GM12891 (cell line): ENCODE results near the gene MYRF.

Experiments used
- DNase-seq: peaks from one replicate; pipeline ENCODE4 v3.0.0; 2011; ENCODE audit warnings: low spot score; ENCODE audit not compliant: insufficient read length
- FAIRE-seq: peaks from 2 replicates; lab custom pipeline; 2011; peaks lifted over from hg19 to GRCh38; lab: Jason Lieb, UNC
- PAX5 ChIP-seq: IDR thresholded peaks from 2 replicates; pipeline ENCODE4 v1.6.1; 2011; ENCODE audit warnings: low read length, moderate library complexity, mild to moderate bottlenecking; ENCODE audit not compliant: insufficient read depth, severe bottlenecking
- POLR2A ChIP-seq: IDR thresholded peaks from 2 replicates; pipeline ENCODE4 v1.6.1; 2011; ENCODE audit warnings: low read depth, low read length, control low read depth
- POLR2AphosphoS5 ChIP-seq: IDR thresholded peaks from 2 replicates; pipeline ENCODE4 v1.6.1; 2011; ENCODE audit warnings: low read depth, low read length, control low read depth
- POU2F2 ChIP-seq: IDR thresholded peaks from 2 replicates; pipeline ENCODE4 v1.6.1; 2011; ENCODE audit warnings: low read depth, mild to moderate bottlenecking, control low read depth, low read length, moderate library complexity
- SPI1 ChIP-seq: IDR thresholded peaks from 2 replicates; pipeline ENCODE4 v1.6.1; 2011; ENCODE audit warnings: low read depth, low read length, control low read depth
- TAF1 ChIP-seq: IDR thresholded peaks from 2 replicates; pipeline ENCODE4 v1.6.1; 2011; ENCODE audit warnings: low read depth, low read length, control low read depth

The MYRF gene

GRCh38 chr11:61773809-61774208 lies 21.4 kb downstream of the MYRF start:
- FAIRE-seq (no peak), DNase-seq (no peak)
- TF ChIP-seq POLR2AphosphoS5 (no peak), POU2F2 (no peak), PAX5 (no peak), SPI1 (no peak)

- no peak for TF ChIP-seq POU2F2
- no peak for TF ChIP-seq SPI1
- no peak for TF ChIP-seq TAF1
- TF ChIP-seq POLR2A = no peak
- no peak for TF ChIP-seq POLR2AphosphoS5
- TF ChIP-seq PAX5 = no peak
- FAIRE-seq (no peak), DNase-seq (no peak)
These were observed 22.0 kb downstream of the MYRF start for GRCh38 chr11:61774411-61774810.

DNA sequence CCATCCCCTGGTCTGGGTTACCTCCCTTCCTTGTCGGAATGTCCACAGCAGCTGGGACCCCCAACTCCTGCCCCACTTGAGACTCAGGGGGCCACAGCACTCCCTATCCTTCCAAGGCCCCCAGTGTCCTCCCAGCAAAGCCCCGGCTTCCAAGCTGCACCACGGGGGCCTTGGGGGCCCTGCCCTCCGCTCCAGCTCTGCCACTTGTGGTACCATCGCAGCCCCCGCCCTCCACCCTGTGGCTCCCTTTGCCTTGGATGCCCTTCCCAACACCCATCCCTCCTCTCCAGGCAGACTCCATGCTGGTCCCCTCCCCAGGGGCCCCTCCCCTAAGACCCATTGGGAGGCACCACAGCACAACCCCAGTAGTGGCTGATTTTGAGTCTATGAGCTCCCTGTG lies 22.7 kb downstream of the MYRF start:
- DNase-seq = no peak
- FAIRE-seq = no peak
- TF ChIP-seq POLR2AphosphoS5 = no peak
- no peak for TF ChIP-seq SPI1
- no peak for TF ChIP-seq POU2F2
- TF ChIP-seq POLR2A = no peak
- TF ChIP-seq TAF1 = no peak
- TF ChIP-seq PAX5 = no peak

- no peak for TF ChIP-seq POLR2A
- no peak for TF ChIP-seq POU2F2
- TF ChIP-seq SPI1 = no peak
- no peak for TF ChIP-seq POLR2AphosphoS5
- TF ChIP-seq TAF1 = no peak
- no peak for TF ChIP-seq PAX5
- FAIRE-seq (no peak), DNase-seq (no peak)
These were observed 23.4 kb downstream of the MYRF start for GRCh38 chr11:61775606-61776554.

GRCh38 chr11:61776561-61777075 lies 24.2 kb downstream of the MYRF start:
- DNase-seq (peak; percentile 97), FAIRE-seq (no peak)
- TF ChIP-seq SPI1 (no peak), PAX5 (no peak), POLR2AphosphoS5 (no peak), POU2F2 (0 out of 2 replicates have a peak, but pooled peaks have one; percentile 29), TAF1 (no peak), POLR2A (no peak)

- DNase-seq (peak; percentile 67), FAIRE-seq (peak; percentile 81)
- no peak for TF ChIP-seq PAX5
- TF ChIP-seq SPI1 = no peak
These were observed 25.0 kb downstream of the MYRF start for GRCh38 chr11:61777234-61778090.

GRCh38 chr11:61778357-61778886 lies 26.0 kb downstream of the MYRF start:
- no peak for DNase-seq
- FAIRE-seq = no peak
- no peak for TF ChIP-seq SPI1
- TF ChIP-seq TAF1 = no peak
- TF ChIP-seq POU2F2 = no peak
- no peak for TF ChIP-seq POLR2AphosphoS5

- FAIRE-seq = no peak
- DNase-seq = no peak
- TF ChIP-seq POU2F2 = no peak
- TF ChIP-seq SPI1 = no peak
- no peak for TF ChIP-seq POLR2AphosphoS5
- no peak for TF ChIP-seq TAF1
- TF ChIP-seq PAX5 = no peak
These were observed 26.6 kb downstream of the MYRF start for GRCh38 chr11:61778920-61779650.
